HL-60 (cell line): ENCODE measurements around the gene SDF4.

Experiments
- DNase-seq, 2 experiments: peaks; one replicate each; pipeline ENCODE4 v3.0.0-alpha.2; 2010 to 2020; ENCODE audit warnings: low read depth in 1 of 2, low spot score in 1 of 2
- H3K27ac ChIP-seq: fragments of 250-450 bp; sonication (Bioruptor Pico); replicated peaks from 2 replicates; pipeline ENCODE4 v1.5.1; 2020; ENCODE audit warnings: mild to moderate bottlenecking, moderate library complexity
- H3K27me3 ChIP-seq: fragments of 250-450 bp; sonication (Bioruptor Pico); 2 replicates; pipeline ENCODE4 v1.5.1; 2021; ENCODE audit warnings: mild to moderate bottlenecking, moderate library complexity; ENCODE audit not compliant: insufficient read depth, poor library complexity, severe bottlenecking
- H3K4me3 ChIP-seq: replicated peaks from 2 replicates; pipeline ENCODE4 v1.5.1; 2011; ENCODE audit warnings: mild to moderate bottlenecking, control low read depth, low read length; ENCODE audit not compliant: insufficient read depth
- CTCF ChIP-seq: IDR thresholded peaks from one replicate; pipeline ENCODE4 v1.5.1; 2011; ENCODE audit warnings: low read length, control low read depth, inconsistent platforms; ENCODE audit not compliant: insufficient read depth
- GABPA ChIP-seq: IDR thresholded peaks from 2 replicates; pipeline ENCODE4 v1.6.1; 2012; ENCODE audit warnings: low read depth
- POLR2AphosphoS5 ChIP-seq: IDR thresholded peaks from 2 replicates; pipeline ENCODE4 v1.6.1; 2012; ENCODE audit warnings: low read depth
- REST ChIP-seq: IDR thresholded peaks from 2 replicates; pipeline ENCODE4 v1.6.1; 2012; ENCODE audit warnings: low read depth; ENCODE audit not compliant: insufficient replicate concordance
- SPI1 ChIP-seq: IDR thresholded peaks from 2 replicates; pipeline ENCODE4 v1.6.1; 2012; ENCODE audit warnings: low read depth, mild to moderate bottlenecking, borderline replicate concordance

The SDF4 gene

GRCh38 chr1:1204425-1204920 is 27.3 kb downstream of the SDF4 start:
- H3K27me3 ChIP-seq, result peaks cover 62% of the 10 kb centered on the region
- H3K27ac ChIP-seq, result no peak overlapping the region
- no peak for TF ChIP-seq SPI1
- TF ChIP-seq GABPA, result no peak
- TF ChIP-seq CTCF, result no peak
- TF ChIP-seq REST, result no peak
- no peak for TF ChIP-seq POLR2AphosphoS5
- no peak overlapping the region for H3K4me3 ChIP-seq
- DNase-seq, result no peak

- Histone ChIP-seq H3K4me3 (no peak overlapping the region), H3K27me3 (peaks cover 66% of the 10 kb centered on the region), H3K27ac (no peak overlapping the region)
- TF ChIP-seq POLR2AphosphoS5 (no peak), CTCF (no peak), SPI1 (no peak), REST (no peak), GABPA (no peak)
- DNase-seq, result no peak
Measured at GRCh38 chr1:1203561-1204424, 28.0 kb downstream of the SDF4 start.

GRCh38 chr1:1202831-1203560 is 28.8 kb downstream of the SDF4 start:
- TF ChIP-seq POLR2AphosphoS5 (no peak), REST (no peak), GABPA (no peak), CTCF (no peak), SPI1 (no peak)
- DNase-seq, result no peak
- Histone ChIP-seq H3K4me3 (no peak overlapping the region), H3K27me3 (peaks cover 61% of the 10 kb centered on the region), H3K27ac (no peak overlapping the region)
